ENCODE measurements around the gene XPNPEP2.

GRCh38 chrX:129744861-129745321 is 6.1 kb downstream of the XPNPEP2 start:
- TF ChIP-seq POLR2A (IDR thresholded peaks at IDR 0.05), result no peak
- TF ChIP-seq CTCF (IDR thresholded peaks at IDR 0.05), result no peak

All from stomach (tissue), 4 donors.